GM23338 (cell line): Measurements from ENCODE around the gene RNF180. TPM values are rescaled to one million over a fixed set of nuclear protein-coding genes. Genes with fewer than 3 reads are reported as not detected.

ENCODE experiments used
- ATAC-seq: fragments of 200-7000 bp; cut with Tn5 transposase; 3 replicates; pipeline ENCODE4 v1.9.1; 2020
- DNase-seq: peaks from one replicate; pipeline ENCODE4 v3.0.0-alpha.2; 2015; ENCODE audit warnings: low spot score
- H2AFZ ChIP-seq: fragments of 200-600 bp; sonication (generic); 2 replicates; pipeline ENCODE4 v1.8.0; 2016; ENCODE audit warnings: antibody characterized with exemption, mild to moderate bottlenecking, moderate library complexity
- H3F3A ChIP-seq: fragments of 200-600 bp; sonication (generic); replicated peaks from 2 replicates; pipeline ENCODE4 v1.8.0; 2017; ENCODE audit warnings: antibody characterized with exemption, mixed run types, low read depth
- H3K27ac ChIP-seq: fragments of 200-600 bp; sonication (generic); 2 replicates; pipeline ENCODE4 v1.6.1; 2016; ENCODE audit warnings: low read depth
- H3K27me3 ChIP-seq: fragments of 200-600 bp; sonication (generic); 2 replicates; pipeline ENCODE4 v1.8.0; 2016; ENCODE audit warnings: mild to moderate bottlenecking, mixed run types, moderate library complexity; ENCODE audit not compliant: insufficient read depth
- H3K36me3 ChIP-seq: fragments of 200-600 bp; sonication (generic); 2 replicates; pipeline ENCODE4 v1.8.0; 2016; ENCODE audit warnings: mild to moderate bottlenecking; ENCODE audit not compliant: insufficient read depth
- H3K4me1 ChIP-seq: fragments of 200-600 bp; sonication (generic); 2 replicates; pipeline ENCODE4 v1.8.0; 2016; ENCODE audit warnings: mild to moderate bottlenecking, moderate library complexity; ENCODE audit not compliant: insufficient read depth
- H3K4me2 ChIP-seq: fragments of 200-600 bp; sonication (generic); 2 replicates; pipeline ENCODE4 v1.7.1; 2017; ENCODE audit warnings: mixed run types
- H3K4me3 ChIP-seq: fragments of 200-600 bp; sonication (generic); 2 replicates; pipeline ENCODE4 v1.6.1; 2016; ENCODE audit warnings: mixed run types
- H3K79me2 ChIP-seq: fragments of 200-600 bp; sonication (generic); replicated peaks from 2 replicates; pipeline ENCODE4 v1.8.0; 2017; ENCODE audit warnings: mild to moderate bottlenecking; ENCODE audit not compliant: insufficient read depth
- H3K9me2 ChIP-seq: fragments of 200-600 bp; sonication (generic); 2 replicates; pipeline ENCODE4 v1.8.0; 2017; ENCODE audit not compliant: insufficient read depth
- H4K20me1 ChIP-seq: fragments of 200-600 bp; sonication (generic); replicated peaks from 2 replicates; pipeline ENCODE4 v1.8.0; 2017; ENCODE audit warnings: mild to moderate bottlenecking; ENCODE audit not compliant: insufficient read depth
- H3K27ac Mint-ChIP-seq: 2 replicates; pipeline ENCODE4 v1.8.0; 2020; ENCODE audit warnings: inconsistent platforms, mild to moderate bottlenecking, moderate library complexity, mixed read lengths
- H3K27me3 Mint-ChIP-seq: 3 replicates; pipeline ENCODE4 v1.8.0; 2022; ENCODE audit warnings: low read depth, mild to moderate bottlenecking, moderate library complexity, mixed read lengths, inconsistent platforms; ENCODE audit not compliant: insufficient read depth, poor library complexity
- H3K36me3 Mint-ChIP-seq: 3 replicates; pipeline ENCODE4 v1.8.0; 2021; ENCODE audit warnings: low read depth, mild to moderate bottlenecking, inconsistent platforms, moderate library complexity, mixed read lengths
- H3K4me1 Mint-ChIP-seq: 3 replicates; pipeline ENCODE4 v1.8.0; 2020; ENCODE audit warnings: mild to moderate bottlenecking, inconsistent platforms, mixed read lengths
- H3K4me3 Mint-ChIP-seq: 3 replicates; pipeline ENCODE4 v1.8.0; 2021; ENCODE audit warnings: moderate library complexity, mild to moderate bottlenecking, inconsistent platforms, mixed read lengths
- H3K9me3 Mint-ChIP-seq: 3 replicates; pipeline ENCODE4 v1.8.0; 2020; ENCODE audit warnings: moderate library complexity, mild to moderate bottlenecking, inconsistent platforms, mixed read lengths
- CREB1 ChIP-seq: fragments of 250-450 bp; sonication (Bioruptor Pico); IDR thresholded peaks from 2 replicates; pipeline ENCODE4 v1.5.0; 2020; ENCODE audit warnings: low read depth, mild to moderate bottlenecking, moderate library complexity
- EZH2phosphoT487 ChIP-seq: fragments of 200-600 bp; sonication (generic); IDR thresholded peaks from one replicate; pipeline ENCODE4 v1.8.1; 2018; ENCODE audit warnings: antibody characterized with exemption; ENCODE audit not compliant: unreplicated experiment
- JUNB ChIP-seq: IDR thresholded peaks from one replicate; pipeline ENCODE4 v1.6.1; 2016; ENCODE audit warnings: antibody characterized with exemption; ENCODE audit not compliant: unreplicated experiment
- NANOG ChIP-seq: IDR thresholded peaks from 2 replicates; pipeline ENCODE4 v1.6.1; 2016; ENCODE audit warnings: antibody characterized with exemption, borderline replicate concordance
- ZNF114 ChIP-seq: fragments of 250-450 bp; sonication (Bioruptor Pico); IDR thresholded peaks from 2 replicates; pipeline ENCODE4 v1.5.0; 2020; ENCODE audit warnings: mild to moderate bottlenecking, moderate library complexity
- ZNF331 ChIP-seq: fragments of 250-450 bp; sonication (Bioruptor Pico); IDR thresholded peaks from 2 replicates; pipeline ENCODE4 v1.5.0; 2020; ENCODE audit warnings: low read depth, mild to moderate bottlenecking, moderate library complexity
- ZNF462 ChIP-seq: fragments of 250-450 bp; sonication (Bioruptor Pico); IDR thresholded peaks from 2 replicates; pipeline ENCODE4 v1.5.0; 2020; ENCODE audit warnings: mild to moderate bottlenecking, moderate library complexity
- polyA plus RNA-seq: library from polyadenylated mRNA; unstranded; fragments of >200 nt; fragmentation: Nextera tagmentation; extraction: Ambion mirVana; gene quantifications from 2 replicates; pipeline ENCODE4 v1.2.1, GENCODE V29; 2016
- total RNA-seq: library from RNA; depleted of rRNA; stranded (reverse); fragments of >200 nt; shearing (Covaris generic); gene quantifications from 2 replicates; pipeline ENCODE4 v1.2.3, GENCODE V29; 2014
- TF ChIP-seq, protein P1 (sequence below): IDR thresholded peaks from one replicate; pipeline ENCODE4 v1.6.1; 2018; ENCODE audit warnings: antibody characterized with exemption; ENCODE audit not compliant: unreplicated experiment

Gene RNF180
- total and polyA plus RNA-seq, 2 experiments from 2014 or later = 2.0 to 4.2 TPM

GRCh38 chr5:64166201-64166959 is 737 bp downstream of the RNF180 start:
- Histone ChIP-seq H3K4me3 (peak overlapping the region; percentile 77), H4K20me1 (no peaks in the 10 kb centered on the region), H3K36me3 (no peaks in the 10 kb centered on the region), H3K27ac (no peak overlapping the region), H3K27me3 (peaks cover 37% of the 10 kb centered on the region), H3K4me2 (peak overlapping the region; percentile 91), H3K9me2 (no peaks in the 10 kb centered on the region), H3K79me2 (no peaks in the 10 kb centered on the region), H3K4me1 (no peaks in the 10 kb centered on the region), H2AFZ (peak overlapping the region; percentile 95), H3F3A (no peaks in the 10 kb centered on the region)
- Mint-ChIP-seq H3K36me3 (no peaks in the 10 kb centered on the region), H3K4me3 (peak overlapping the region; percentile 85), H3K27ac (peak overlapping the region; percentile 19; the same call in 1 of the 2 replicates), H3K27me3 (peaks cover 12% of the 10 kb centered on the region), H3K4me1 (peaks cover 4% of the 10 kb centered on the region; the same call in 2 of the 3 replicates), H3K9me3 (no peaks in the 10 kb centered on the region)
- DNase-seq = peak; percentile 52
- TF ChIP-seq NANOG (no peak), ZNF114 (CRISPR knock-in tag) (no peak), JUNB (no peak), EZH2phosphoT487 (no peak), ZNF331 (CRISPR knock-in tag) (no peak)
- TF ChIP-seq, protein P1, sequence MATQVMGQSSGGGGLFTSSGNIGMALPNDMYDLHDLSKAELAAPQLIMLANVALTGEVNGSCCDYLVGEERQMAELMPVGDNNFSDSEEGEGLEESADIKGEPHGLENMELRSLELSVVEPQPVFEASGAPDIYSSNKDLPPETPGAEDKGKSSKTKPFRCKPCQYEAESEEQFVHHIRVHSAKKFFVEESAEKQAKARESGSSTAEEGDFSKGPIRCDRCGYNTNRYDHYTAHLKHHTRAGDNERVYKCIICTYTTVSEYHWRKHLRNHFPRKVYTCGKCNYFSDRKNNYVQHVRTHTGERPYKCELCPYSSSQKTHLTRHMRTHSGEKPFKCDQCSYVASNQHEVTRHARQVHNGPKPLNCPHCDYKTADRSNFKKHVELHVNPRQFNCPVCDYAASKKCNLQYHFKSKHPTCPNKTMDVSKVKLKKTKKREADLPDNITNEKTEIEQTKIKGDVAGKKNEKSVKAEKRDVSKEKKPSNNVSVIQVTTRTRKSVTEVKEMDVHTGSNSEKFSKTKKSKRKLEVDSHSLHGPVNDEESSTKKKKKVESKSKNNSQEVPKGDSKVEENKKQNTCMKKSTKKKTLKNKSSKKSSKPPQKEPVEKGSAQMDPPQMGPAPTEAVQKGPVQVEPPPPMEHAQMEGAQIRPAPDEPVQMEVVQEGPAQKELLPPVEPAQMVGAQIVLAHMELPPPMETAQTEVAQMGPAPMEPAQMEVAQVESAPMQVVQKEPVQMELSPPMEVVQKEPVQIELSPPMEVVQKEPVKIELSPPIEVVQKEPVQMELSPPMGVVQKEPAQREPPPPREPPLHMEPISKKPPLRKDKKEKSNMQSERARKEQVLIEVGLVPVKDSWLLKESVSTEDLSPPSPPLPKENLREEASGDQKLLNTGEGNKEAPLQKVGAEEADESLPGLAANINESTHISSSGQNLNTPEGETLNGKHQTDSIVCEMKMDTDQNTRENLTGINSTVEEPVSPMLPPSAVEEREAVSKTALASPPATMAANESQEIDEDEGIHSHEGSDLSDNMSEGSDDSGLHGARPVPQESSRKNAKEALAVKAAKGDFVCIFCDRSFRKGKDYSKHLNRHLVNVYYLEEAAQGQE = no peak
- peak; percentile 27 for ATAC-seq

DNA sequence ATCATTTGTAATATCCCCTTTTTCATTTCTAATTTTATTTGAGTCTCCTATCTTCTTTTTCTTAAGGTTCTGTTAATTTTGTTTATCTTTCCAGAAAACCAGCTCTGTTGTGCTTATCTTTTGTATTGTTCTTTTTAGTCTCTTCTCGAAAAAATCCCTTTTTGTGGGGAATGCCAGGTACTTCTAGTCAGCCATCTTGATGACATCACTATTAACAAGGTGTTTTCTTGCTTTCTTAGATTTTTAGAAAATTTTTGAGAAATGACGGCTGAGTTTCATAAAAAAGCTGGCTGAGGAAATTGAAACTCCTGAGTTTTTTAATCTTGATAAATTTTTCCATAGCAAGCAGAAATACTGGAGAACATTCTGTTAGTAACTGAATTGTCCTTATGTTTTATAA is 10.7 kb downstream of the RNF180 start:
- Mint-ChIP-seq H3K36me3 (peaks cover 4% of the 10 kb centered on the region; the same call in 2 of the 3 replicates), H3K27me3 (no peaks in the 10 kb centered on the region), H3K27ac (no peak overlapping the region), H3K9me3 (peaks cover 4% of the 10 kb centered on the region; the same call in 2 of the 3 replicates), H3K4me3 (no peak overlapping the region), H3K4me1 (no peaks in the 10 kb centered on the region)
- Histone ChIP-seq H4K20me1 (no peaks in the 10 kb centered on the region), H3K4me3 (no peak overlapping the region), H3K4me1 (no peaks in the 10 kb centered on the region), H2AFZ (no peak overlapping the region), H3K27me3 (no peaks in the 10 kb centered on the region), H3K4me2 (no peak overlapping the region), H3K9me2 (no peaks in the 10 kb centered on the region), H3K27ac (no peak overlapping the region), H3K79me2 (no peaks in the 10 kb centered on the region), H3K36me3 (no peaks in the 10 kb centered on the region), H3F3A (no peaks in the 10 kb centered on the region)
- DNase-seq (no peak), ATAC-seq (no peak)
- TF ChIP-seq ZNF462 (CRISPR knock-in tag) = no peak
- no peak for TF ChIP-seq CREB1 (CRISPR knock-in tag)
